Measurements from ENCODE around the gene NBEA.

The NBEA gene

GRCh38 chr13:35483761-35484160, 541.7 kb downstream of the NBEA start:
- Mint-ChIP-seq H3K27me3 (peaks cover 5 to 11% of the 10 kb centered on the region in 2 donors), H3K27ac (no peak overlapping the region), H3K4me3 (no peak overlapping the region), H3K4me1 (peaks cover under 1 to 2% of the 10 kb centered on the region in 2 donors), H3K36me3 (peaks cover 0 to under 1% of the 10 kb centered on the region in 2 donors), H3K9me3 (no peaks in the 10 kb centered on the region)
- DNase-seq (no peak), ATAC-seq (replicated peaks) (no peak)

GRCh38 chr13:35484384-35484783, 542.3 kb downstream of the NBEA start:
- no peak for DNase-seq
- no peak overlapping the region for H3K27ac Mint-ChIP-seq

GRCh38 chr13:35485424-35485823, 543.4 kb downstream of the NBEA start:
- ATAC-seq (replicated peaks) (no peak), DNase-seq (no peak)
- H3K36me3 Mint-ChIP-seq, result no peaks in the 10 kb centered on the region
- H3K4me1 Mint-ChIP-seq, result no peaks in the 10 kb centered on the region
- no peak overlapping the region for H3K4me3 Mint-ChIP-seq
- H3K27me3 Mint-ChIP-seq, result no peaks in the 10 kb centered on the region
- H3K27ac Mint-ChIP-seq, result no peak overlapping the region
- no peaks in the 10 kb centered on the region for H3K9me3 Mint-ChIP-seq

More at GRCh38 chr13:35484384-35484783, 542.3 kb downstream of the NBEA start:
- peaks cover under 1 to 4% of the 10 kb centered on the region in 2 donors for H3K27me3 Mint-ChIP-seq
- H3K4me1 Mint-ChIP-seq, result no peaks in the 10 kb centered on the region
- H3K9me3 Mint-ChIP-seq, result no peaks in the 10 kb centered on the region
- H3K4me3 Mint-ChIP-seq, result no peak overlapping the region
- ATAC-seq (replicated peaks), result no peak
- H3K36me3 Mint-ChIP-seq, result no peaks in the 10 kb centered on the region

- no peak for DNase-seq
- Mint-ChIP-seq H3K4me1 (no peaks in the 10 kb centered on the region), H3K4me3 (no peak overlapping the region), H3K9me3 (peaks cover 0 to 5% of the 10 kb centered on the region in 2 donors), H3K27ac (no peak overlapping the region), H3K36me3 (peaks cover 0 to 2% of the 10 kb centered on the region in 2 donors), H3K27me3 (no peaks in the 10 kb centered on the region)
- ATAC-seq (replicated peaks), result no peak
Measured at GRCh38 chr13:35489050-35489449, 547.0 kb downstream of the NBEA start.

GRCh38 chr13:35496006-35496405, 553.9 kb downstream of the NBEA start:
- Mint-ChIP-seq H3K36me3 (peaks cover 6 to 7% of the 10 kb centered on the region in 2 donors), H3K27me3 (no peaks in the 10 kb centered on the region), H3K4me3 (no peak overlapping the region), H3K27ac (no peak overlapping the region), H3K9me3 (peaks cover 4 to 13% of the 10 kb centered on the region in 2 donors), H3K4me1 (no peaks in the 10 kb centered on the region)
- no peak for ATAC-seq (replicated peaks)
- no peak for DNase-seq

GRCh38 chr13:35496761-35497386, 554.8 kb downstream of the NBEA start:
- H3K4me1 Mint-ChIP-seq, result no peaks in the 10 kb centered on the region
- DNase-seq (no peak), ATAC-seq (replicated peaks) (no peak)
- H3K9me3 Mint-ChIP-seq, result peaks cover 4 to 13% of the 10 kb centered on the region in 2 donors
- no peak overlapping the region for H3K27ac Mint-ChIP-seq
- H3K27me3 Mint-ChIP-seq, result no peaks in the 10 kb centered on the region
- no peak overlapping the region for H3K4me3 Mint-ChIP-seq
- peaks cover 6 to 7% of the 10 kb centered on the region in 2 donors for H3K36me3 Mint-ChIP-seq

GRCh38 chr13:35498231-35498630, 556.2 kb downstream of the NBEA start:
- Mint-ChIP-seq H3K27ac (no peak overlapping the region), H3K27me3 (no peaks in the 10 kb centered on the region), H3K36me3 (peaks cover 5 to 7% of the 10 kb centered on the region in 2 donors), H3K9me3 (peaks cover 4 to 8% of the 10 kb centered on the region in 2 donors), H3K4me3 (no peak overlapping the region), H3K4me1 (no peaks in the 10 kb centered on the region)
- DNase-seq (no peak), ATAC-seq (replicated peaks) (no peak)

GRCh38 chr13:35499196-35499662, 557.2 kb downstream of the NBEA start:
- Mint-ChIP-seq H3K27ac (no peak overlapping the region), H3K36me3 (peaks cover 5 to 6% of the 10 kb centered on the region in 2 donors), H3K27me3 (no peaks in the 10 kb centered on the region), H3K9me3 (peaks cover 4 to 7% of the 10 kb centered on the region in 2 donors), H3K4me3 (no peak overlapping the region), H3K4me1 (no peaks in the 10 kb centered on the region)
- no peak for DNase-seq
- ATAC-seq (replicated peaks), result no peak

- Mint-ChIP-seq H3K27ac (no peak overlapping the region), H3K27me3 (no peaks in the 10 kb centered on the region), H3K9me3 (peaks cover 2 to 4% of the 10 kb centered on the region in 2 donors), H3K4me1 (no peaks in the 10 kb centered on the region), H3K4me3 (no peak overlapping the region), H3K36me3 (peaks cover 2% of the 10 kb centered on the region in 2 donors)
- no peak for ATAC-seq (replicated peaks)
- DNase-seq, result no peak
Measured at GRCh38 chr13:35499676-35500075, 557.6 kb downstream of the NBEA start.

- no peaks in the 10 kb centered on the region for H3K4me1 Mint-ChIP-seq
- H3K36me3 Mint-ChIP-seq, result no peaks in the 10 kb centered on the region
- no peak overlapping the region for H3K27ac Mint-ChIP-seq
- H3K4me3 Mint-ChIP-seq, result no peak overlapping the region
- DNase-seq (no peak), ATAC-seq (replicated peaks) (no peak)
- peaks cover 0 to 4% of the 10 kb centered on the region in 2 donors for H3K9me3 Mint-ChIP-seq
- no peaks in the 10 kb centered on the region for H3K27me3 Mint-ChIP-seq
Measured at GRCh38 chr13:35500144-35500543, 558.1 kb downstream of the NBEA start.

- Mint-ChIP-seq H3K4me3 (no peak overlapping the region), H3K27ac (no peak overlapping the region)
Measured at GRCh38 chr13:35501661-35502235, 559.7 kb downstream of the NBEA start.

GRCh38 chr13:35502456-35502855, 560.4 kb downstream of the NBEA start:
- no peak for ATAC-seq (replicated peaks)
- no peak for DNase-seq
- Mint-ChIP-seq H3K27me3 (no peaks in the 10 kb centered on the region), H3K4me1 (no peaks in the 10 kb centered on the region), H3K27ac (no peak overlapping the region), H3K36me3 (no peaks in the 10 kb centered on the region), H3K4me3 (no peak overlapping the region), H3K9me3 (no peaks in the 10 kb centered on the region)

More at GRCh38 chr13:35501661-35502235, 559.7 kb downstream of the NBEA start:
- H3K4me1 Mint-ChIP-seq, result no peaks in the 10 kb centered on the region
- no peaks in the 10 kb centered on the region for H3K9me3 Mint-ChIP-seq
- no peaks in the 10 kb centered on the region for H3K27me3 Mint-ChIP-seq
- DNase-seq, result no peak
- no peaks in the 10 kb centered on the region for H3K36me3 Mint-ChIP-seq
- no peak for ATAC-seq (replicated peaks)

GRCh38 chr13:35512271-35512920, 570.3 kb downstream of the NBEA start:
- Mint-ChIP-seq H3K4me3 (no peak overlapping the region), H3K27me3 (no peaks in the 10 kb centered on the region), H3K4me1 (no peaks in the 10 kb centered on the region), H3K36me3 (no peaks in the 10 kb centered on the region), H3K27ac (no peak overlapping the region), H3K9me3 (no peaks in the 10 kb centered on the region)
- ATAC-seq (replicated peaks) (peak; percentile 56 to 68), DNase-seq (no peak)

GRCh38 chr13:35514061-35514477, 572.0 kb downstream of the NBEA start:
- ATAC-seq (replicated peaks) (no peak), DNase-seq (no peak)
- H3K36me3 Mint-ChIP-seq, result no peaks in the 10 kb centered on the region
- no peak overlapping the region for H3K4me3 Mint-ChIP-seq
- no peaks in the 10 kb centered on the region for H3K9me3 Mint-ChIP-seq
- H3K27me3 Mint-ChIP-seq, result no peaks in the 10 kb centered on the region
- no peaks in the 10 kb centered on the region for H3K4me1 Mint-ChIP-seq
- H3K27ac Mint-ChIP-seq, result no peak overlapping the region
